Endodermal cell (in vitro differentiated cells): ENCODE data around the gene ZNF469. TPM values are rescaled to one million over a fixed set of nuclear protein-coding genes. Genes with fewer than 3 reads are reported as not detected.

Experiments
- DNase-seq: peaks from one replicate; pipeline ENCODE4 v3.0.0-alpha.2; 2017
- H3K27ac ChIP-seq: 2 replicates; pipeline ENCODE4 v1.5.1; 2013; ENCODE audit warnings: mild to moderate bottlenecking, low read depth, low read length, moderate library complexity
- H3K27me3 ChIP-seq: 2 replicates; pipeline ENCODE4 v1.6.1; 2013; ENCODE audit warnings: mild to moderate bottlenecking, low read length, moderate library complexity; ENCODE audit not compliant: insufficient read depth, control insufficient read depth, poor library complexity, severe bottlenecking
- H3K36me3 ChIP-seq: 2 replicates; pipeline ENCODE4 v1.7.0; 2013; ENCODE audit warnings: mild to moderate bottlenecking, low read length, moderate library complexity; ENCODE audit not compliant: control insufficient read depth, insufficient read depth
- H3K4me1 ChIP-seq: one replicate; pipeline ENCODE4 v1.7.0; 2013; ENCODE audit warnings: low read length; ENCODE audit not compliant: control insufficient read depth, insufficient read depth
- H3K4me3 ChIP-seq: 2 replicates; pipeline ENCODE4 v1.5.1; 2013; ENCODE audit warnings: mild to moderate bottlenecking, low read length, moderate library complexity
- H3K9ac ChIP-seq: 2 replicates; pipeline ENCODE4 v1.6.1; 2013; ENCODE audit warnings: mild to moderate bottlenecking, low read length, moderate library complexity; ENCODE audit not compliant: poor library complexity, severe bottlenecking; ENCODE audit errors: extremely low read depth
- H3K9me3 ChIP-seq: 2 replicates; pipeline ENCODE4 v1.6.1; 2013; ENCODE audit warnings: mild to moderate bottlenecking, low read length, moderate library complexity; ENCODE audit not compliant: control insufficient read depth
- H3K27ac Mint-ChIP-seq: 2 replicates; pipeline ENCODE4 v1.8.0; 2020; ENCODE audit warnings: mixed read lengths
- H3K27me3 Mint-ChIP-seq: 2 replicates; pipeline ENCODE4 v1.8.0; 2021; ENCODE audit warnings: mild to moderate bottlenecking, mixed read lengths; ENCODE audit not compliant: insufficient read depth
- H3K36me3 Mint-ChIP-seq: 2 replicates; pipeline ENCODE4 v1.8.0; 2020; ENCODE audit warnings: low read depth, mixed read lengths
- H3K4me1 Mint-ChIP-seq: 2 replicates; pipeline ENCODE4 v1.8.0; 2020; ENCODE audit warnings: mixed read lengths
- H3K4me3 Mint-ChIP-seq: 2 replicates; pipeline ENCODE4 v1.8.0; 2020; ENCODE audit warnings: mild to moderate bottlenecking, moderate library complexity, mixed read lengths
- H3K9me3 Mint-ChIP-seq: 2 replicates; pipeline ENCODE4 v1.8.0; 2020; ENCODE audit warnings: mild to moderate bottlenecking, mixed read lengths
- WGBS, 2 experiments: methylation state at CpG; one replicate each; pipeline versions ENCODE4 v1.1.5 to v1.1.7; 2013; ENCODE audit warnings: missing lambda C conversion rate in 2 of 2, mixed read lengths in 1 of 2; ENCODE audit not compliant: insufficient coverage in 1 of 2, insufficient read length in 1 of 2; 5-methylcytosine and 5-hydroxymethylcytosine counted together
- total RNA-seq, 2 donors: library from RNA; stranded (reverse); fragmentation: NEBNext Ultra II Directional in 1 of 2; extraction: Animal tissue kit (Norgen Biotek cat#: 25700) in 1 of 2; gene quantifications; 2 replicates in 1 of 2; 3 replicates in 1 of 2; pipeline ENCODE4 v1.2.1, GENCODE V29; 2021
- TF ChIP-seq, protein P1 (sequence below): fragments of 200-600 bp; sonication (generic); conservative IDR thresholded peaks from 2 replicates; pipeline ENCODE4 v1.5.0; 2021; ENCODE audit warnings: antibody characterized with exemption, mild to moderate bottlenecking

Gene ZNF469
- total RNA-seq, 2 donors from 2014 or later, result 0.68 to 4.7 TPM

- H3K27ac Mint-ChIP-seq, result no peak overlapping the region
- H3K27ac ChIP-seq, result no peak overlapping the region
- peaks cover 5% of the 10 kb centered on the region for H3K9me3 ChIP-seq
- H3K4me3 Mint-ChIP-seq, result no peak overlapping the region
- H3K36me3 ChIP-seq, result no peaks in the 10 kb centered on the region
- H3K36me3 Mint-ChIP-seq, result no peaks in the 10 kb centered on the region
- no peak overlapping the region for H3K4me3 ChIP-seq
- 92 to 98% methylated on average over 8 to 13 of the region's 13 CpGs for WGBS, 2 experiments
- H3K27me3 ChIP-seq, result no peaks in the 10 kb centered on the region
- no peak overlapping the region for H3K9ac ChIP-seq
- no peak for DNase-seq
- H3K4me1 Mint-ChIP-seq, result no peaks in the 10 kb centered on the region
- H3K9me3 Mint-ChIP-seq, result peaks cover 10% of the 10 kb centered on the region
- peaks cover 6% of the 10 kb centered on the region for H3K27me3 Mint-ChIP-seq
- TF ChIP-seq, protein P1, sequence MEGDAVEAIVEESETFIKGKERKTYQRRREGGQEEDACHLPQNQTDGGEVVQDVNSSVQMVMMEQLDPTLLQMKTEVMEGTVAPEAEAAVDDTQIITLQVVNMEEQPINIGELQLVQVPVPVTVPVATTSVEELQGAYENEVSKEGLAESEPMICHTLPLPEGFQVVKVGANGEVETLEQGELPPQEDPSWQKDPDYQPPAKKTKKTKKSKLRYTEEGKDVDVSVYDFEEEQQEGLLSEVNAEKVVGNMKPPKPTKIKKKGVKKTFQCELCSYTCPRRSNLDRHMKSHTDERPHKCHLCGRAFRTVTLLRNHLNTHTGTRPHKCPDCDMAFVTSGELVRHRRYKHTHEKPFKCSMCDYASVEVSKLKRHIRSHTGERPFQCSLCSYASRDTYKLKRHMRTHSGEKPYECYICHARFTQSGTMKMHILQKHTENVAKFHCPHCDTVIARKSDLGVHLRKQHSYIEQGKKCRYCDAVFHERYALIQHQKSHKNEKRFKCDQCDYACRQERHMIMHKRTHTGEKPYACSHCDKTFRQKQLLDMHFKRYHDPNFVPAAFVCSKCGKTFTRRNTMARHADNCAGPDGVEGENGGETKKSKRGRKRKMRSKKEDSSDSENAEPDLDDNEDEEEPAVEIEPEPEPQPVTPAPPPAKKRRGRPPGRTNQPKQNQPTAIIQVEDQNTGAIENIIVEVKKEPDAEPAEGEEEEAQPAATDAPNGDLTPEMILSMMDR, result no peak
- no peaks in the 10 kb centered on the region for H3K4me1 ChIP-seq
Observed at GRCh38 chr16:88368036-88368435, 14.7 kb upstream of the ZNF469 start.

GRCh38 chr16:88368994-88369393, 13.8 kb upstream of the ZNF469 start:
- peaks cover 2% of the 10 kb centered on the region for H3K9me3 Mint-ChIP-seq
- no peak for DNase-seq
- 94 to 100% methylated on average over 3 to 7 of the region's 7 CpGs for WGBS, 2 experiments

DNA sequence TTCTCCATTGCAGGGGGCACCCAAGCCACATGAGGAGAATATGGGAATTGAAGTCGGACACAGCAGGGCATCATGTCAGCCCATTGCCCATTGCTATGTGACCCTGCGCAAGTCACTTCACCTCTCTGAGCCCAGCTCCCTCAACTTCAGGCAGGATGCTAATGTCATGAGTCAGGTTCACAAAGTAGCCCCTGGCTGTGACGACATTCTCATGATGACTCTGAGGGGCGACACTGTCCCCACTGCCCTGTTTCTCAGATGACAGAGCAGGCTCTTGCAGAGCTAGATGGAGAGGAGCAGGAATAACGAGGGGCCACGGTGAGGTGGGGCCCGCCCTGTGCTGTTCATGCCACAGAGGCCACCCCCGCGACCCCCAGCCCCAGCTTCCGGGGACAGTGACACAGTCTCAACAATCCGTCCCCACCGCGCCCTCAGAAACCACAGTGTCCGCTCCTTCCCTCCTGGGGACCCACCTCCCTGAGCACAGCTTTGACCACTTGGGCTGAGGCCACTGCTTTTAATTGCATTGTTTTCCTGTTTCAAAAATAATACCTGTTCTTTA, 13.2 kb upstream of the ZNF469 start:
- WGBS, 2 experiments, result 91% methylated on average over 14 of the region's 14 CpGs
- Histone ChIP-seq H3K36me3 (no peaks in the 10 kb centered on the region), H3K4me3 (no peak overlapping the region), H3K9ac (no peak overlapping the region), H3K9me3 (peaks cover 5% of the 10 kb centered on the region), H3K4me1 (no peaks in the 10 kb centered on the region), H3K27ac (no peak overlapping the region), H3K27me3 (no peaks in the 10 kb centered on the region)
- no peak overlapping the region for H3K27ac Mint-ChIP-seq
- H3K4me1 Mint-ChIP-seq, result no peaks in the 10 kb centered on the region
- DNase-seq, result no peak
- H3K36me3 Mint-ChIP-seq, result no peaks in the 10 kb centered on the region
- H3K4me3 Mint-ChIP-seq, result no peak overlapping the region
- H3K9me3 Mint-ChIP-seq, result peaks cover under 1% of the 10 kb centered on the region
- TF ChIP-seq, protein P1, result no peak
- peaks cover 1% of the 10 kb centered on the region for H3K27me3 Mint-ChIP-seq

More at GRCh38 chr16:88368994-88369393, 13.8 kb upstream of the ZNF469 start:
- H3K4me3 Mint-ChIP-seq, result no peak overlapping the region
- no peak overlapping the region for H3K27ac Mint-ChIP-seq
- H3K4me1 ChIP-seq, result no peaks in the 10 kb centered on the region
- H3K4me1 Mint-ChIP-seq, result no peaks in the 10 kb centered on the region
- no peaks in the 10 kb centered on the region for H3K27me3 ChIP-seq
- no peak overlapping the region for H3K9ac ChIP-seq
- H3K27me3 Mint-ChIP-seq, result peaks cover 1% of the 10 kb centered on the region
- H3K4me3 ChIP-seq, result no peak overlapping the region
- no peaks in the 10 kb centered on the region for H3K36me3 ChIP-seq
- TF ChIP-seq, protein P1, result no peak
- no peaks in the 10 kb centered on the region for H3K36me3 Mint-ChIP-seq
- peaks cover 5% of the 10 kb centered on the region for H3K9me3 ChIP-seq
- H3K27ac ChIP-seq, result no peak overlapping the region
